ENCODE data around the gene KRTAP19-2.

Gene KRTAP19-2

GRCh38 chr21:30479259-30479658 is 8.0 kb downstream of the KRTAP19-2 start:
- H3K36me3 ChIP-seq (ENCODE audit: control insufficient read depth, insufficient read depth, low read length), result no peaks in the 10 kb centered on the region
- H3K4me3 ChIP-seq (ENCODE audit: insufficient read depth, low read depth, low read length, poor library complexity, severe bottlenecking), result no peak overlapping the region
- no peaks in the 10 kb centered on the region for H3K9me3 ChIP-seq (ENCODE audit: control insufficient read depth, low read length)
- no peaks in the 10 kb centered on the region for H3K27me3 ChIP-seq (replicated peaks; ENCODE audit: control insufficient read depth, insufficient read depth, low read length, poor library complexity, severe bottlenecking)
- no peak for DNase-seq
- H3K27ac ChIP-seq (ENCODE audit: insufficient read depth, low read length, poor library complexity, severe bottlenecking), result no peak overlapping the region
- H3K4me1 ChIP-seq (ENCODE audit: control insufficient read depth, insufficient read depth, low read length, poor library complexity, severe bottlenecking), result no peaks in the 10 kb centered on the region

- Histone ChIP-seq H3K4me1 (ENCODE audit: control insufficient read depth, insufficient read depth, low read length, poor library complexity, severe bottlenecking) (no peaks in the 10 kb centered on the region), H3K4me3 (ENCODE audit: insufficient read depth, low read depth, low read length, poor library complexity, severe bottlenecking) (no peak overlapping the region), H3K9me3 (ENCODE audit: control insufficient read depth, low read length) (no peaks in the 10 kb centered on the region), H3K27me3 (replicated peaks; ENCODE audit: control insufficient read depth, insufficient read depth, low read length, poor library complexity, severe bottlenecking) (no peaks in the 10 kb centered on the region), H3K27ac (ENCODE audit: insufficient read depth, low read length, poor library complexity, severe bottlenecking) (no peak overlapping the region), H3K36me3 (ENCODE audit: control insufficient read depth, insufficient read depth, low read length) (no peaks in the 10 kb centered on the region)
- DNase-seq, result no peak
Observed at GRCh38 chr21:30478004-30478403, 9.2 kb downstream of the KRTAP19-2 start.

GRCh38 chr21:30468900-30469714 is 18.1 kb downstream of the KRTAP19-2 start:
- Histone ChIP-seq H3K9me3 (ENCODE audit: control insufficient read depth, low read length) (no peaks in the 10 kb centered on the region), H3K4me3 (ENCODE audit: insufficient read depth, low read depth, low read length, poor library complexity, severe bottlenecking) (no peak overlapping the region), H3K36me3 (ENCODE audit: control insufficient read depth, insufficient read depth, low read length) (no peaks in the 10 kb centered on the region), H3K4me1 (ENCODE audit: control insufficient read depth, insufficient read depth, low read length, poor library complexity, severe bottlenecking) (no peaks in the 10 kb centered on the region), H3K27ac (ENCODE audit: insufficient read depth, low read length, poor library complexity, severe bottlenecking) (no peak overlapping the region), H3K27me3 (replicated peaks; ENCODE audit: control insufficient read depth, insufficient read depth, low read length, poor library complexity, severe bottlenecking) (no peaks in the 10 kb centered on the region)
- DNase-seq, result no peak

GRCh38 chr21:30463713-30464112 is 23.5 kb downstream of the KRTAP19-2 start:
- Histone ChIP-seq H3K36me3 (ENCODE audit: control insufficient read depth, insufficient read depth, low read length) (no peaks in the 10 kb centered on the region), H3K4me3 (ENCODE audit: insufficient read depth, low read depth, low read length, poor library complexity, severe bottlenecking) (no peak overlapping the region), H3K9me3 (ENCODE audit: control insufficient read depth, low read length) (no peaks in the 10 kb centered on the region), H3K27ac (ENCODE audit: insufficient read depth, low read length, poor library complexity, severe bottlenecking) (no peak overlapping the region), H3K27me3 (replicated peaks; ENCODE audit: control insufficient read depth, insufficient read depth, low read length, poor library complexity, severe bottlenecking) (no peaks in the 10 kb centered on the region), H3K4me1 (ENCODE audit: control insufficient read depth, insufficient read depth, low read length, poor library complexity, severe bottlenecking) (no peaks in the 10 kb centered on the region)
- no peak for DNase-seq

- Histone ChIP-seq H3K27ac (ENCODE audit: insufficient read depth, low read length, poor library complexity, severe bottlenecking) (no peak overlapping the region), H3K27me3 (replicated peaks; ENCODE audit: control insufficient read depth, insufficient read depth, low read length, poor library complexity, severe bottlenecking) (no peaks in the 10 kb centered on the region), H3K36me3 (ENCODE audit: control insufficient read depth, insufficient read depth, low read length) (no peaks in the 10 kb centered on the region), H3K4me1 (ENCODE audit: control insufficient read depth, insufficient read depth, low read length, poor library complexity, severe bottlenecking) (no peaks in the 10 kb centered on the region), H3K4me3 (ENCODE audit: insufficient read depth, low read depth, low read length, poor library complexity, severe bottlenecking) (no peak overlapping the region), H3K9me3 (ENCODE audit: control insufficient read depth, low read length) (no peaks in the 10 kb centered on the region)
- DNase-seq, result no peak
Observed at GRCh38 chr21:30448514-30448913, 38.7 kb downstream of the KRTAP19-2 start.

- H3K36me3 ChIP-seq (ENCODE audit: control insufficient read depth, insufficient read depth, low read length), result no peaks in the 10 kb centered on the region
- no peaks in the 10 kb centered on the region for H3K4me1 ChIP-seq (ENCODE audit: control insufficient read depth, insufficient read depth, low read length, poor library complexity, severe bottlenecking)
- DNase-seq, result no peak
- no peak overlapping the region for H3K27ac ChIP-seq (ENCODE audit: insufficient read depth, low read length, poor library complexity, severe bottlenecking)
- no peaks in the 10 kb centered on the region for H3K9me3 ChIP-seq (ENCODE audit: control insufficient read depth, low read length)
- H3K27me3 ChIP-seq (replicated peaks; ENCODE audit: control insufficient read depth, insufficient read depth, low read length, poor library complexity, severe bottlenecking), result no peaks in the 10 kb centered on the region
- no peak overlapping the region for H3K4me3 ChIP-seq (ENCODE audit: insufficient read depth, low read depth, low read length, poor library complexity, severe bottlenecking)
Observed at GRCh38 chr21:30447056-30447455, 40.2 kb downstream of the KRTAP19-2 start.

GRCh38 chr21:30444204-30444603 is 43.0 kb downstream of the KRTAP19-2 start:
- Histone ChIP-seq H3K9me3 (ENCODE audit: control insufficient read depth, low read length) (no peaks in the 10 kb centered on the region), H3K4me3 (ENCODE audit: insufficient read depth, low read depth, low read length, poor library complexity, severe bottlenecking) (no peak overlapping the region), H3K4me1 (ENCODE audit: control insufficient read depth, insufficient read depth, low read length, poor library complexity, severe bottlenecking) (no peaks in the 10 kb centered on the region), H3K36me3 (ENCODE audit: control insufficient read depth, insufficient read depth, low read length) (no peaks in the 10 kb centered on the region), H3K27ac (ENCODE audit: insufficient read depth, low read length, poor library complexity, severe bottlenecking) (no peak overlapping the region), H3K27me3 (replicated peaks; ENCODE audit: control insufficient read depth, insufficient read depth, low read length, poor library complexity, severe bottlenecking) (no peaks in the 10 kb centered on the region)
- no peak for DNase-seq

- no peaks in the 10 kb centered on the region for H3K4me1 ChIP-seq (ENCODE audit: control insufficient read depth, insufficient read depth, low read length, poor library complexity, severe bottlenecking)
- no peak overlapping the region for H3K27ac ChIP-seq (ENCODE audit: insufficient read depth, low read length, poor library complexity, severe bottlenecking)
- DNase-seq, result no peak
- no peaks in the 10 kb centered on the region for H3K36me3 ChIP-seq (ENCODE audit: control insufficient read depth, insufficient read depth, low read length)
- H3K4me3 ChIP-seq (ENCODE audit: insufficient read depth, low read depth, low read length, poor library complexity, severe bottlenecking), result no peak overlapping the region
- H3K27me3 ChIP-seq (replicated peaks; ENCODE audit: control insufficient read depth, insufficient read depth, low read length, poor library complexity, severe bottlenecking), result no peaks in the 10 kb centered on the region
- H3K9me3 ChIP-seq (ENCODE audit: control insufficient read depth, low read length), result no peaks in the 10 kb centered on the region
Observed at GRCh38 chr21:30443226-30443625, 44.0 kb downstream of the KRTAP19-2 start.

- no peak for DNase-seq
- Histone ChIP-seq H3K36me3 (ENCODE audit: control insufficient read depth, insufficient read depth, low read length) (no peaks in the 10 kb centered on the region), H3K4me1 (ENCODE audit: control insufficient read depth, insufficient read depth, low read length, poor library complexity, severe bottlenecking) (no peaks in the 10 kb centered on the region), H3K4me3 (ENCODE audit: insufficient read depth, low read depth, low read length, poor library complexity, severe bottlenecking) (no peak within 1 kb of the TSS), H3K27me3 (replicated peaks; ENCODE audit: control insufficient read depth, insufficient read depth, low read length, poor library complexity, severe bottlenecking) (no peaks in the 10 kb centered on the region), H3K27ac (ENCODE audit: insufficient read depth, low read length, poor library complexity, severe bottlenecking) (no peak within 1 kb of the TSS), H3K9me3 (ENCODE audit: control insufficient read depth, low read length) (no peaks in the 10 kb centered on the region)
Observed at GRCh38 chr21:30439975-30440374, 47.3 kb downstream of the KRTAP19-2 start, which contains the start of gene KRTAP15-1. Gene KRTAP15-1, plus strand, starts transcription at chr21:30440275. Its CDS starts 53 bp downstream, at chr21:30440328.
